Peyer's patch (tissue), 4 donors: ENCODE results near the gene LONP2.

Source experiments
- CTCF ChIP-seq, 6 experiments: fragments of 450-650 bp in 4 of 6; fragments of 200-600 bp in 2 of 6; sonication (generic) in 1 of 6; IDR thresholded peaks; one replicate each; pipeline ENCODE4 v1.5.1; 2017 to 2019; ENCODE audit warnings: antibody characterized with exemption in 6 of 6, mild to moderate bottlenecking in 3 of 6, moderate library complexity in 1 of 6
- POLR2A ChIP-seq, 2 donors: fragments of 450-650 bp; IDR thresholded peaks; one replicate each; pipeline ENCODE4 v1.5.1; 2017; ENCODE audit warnings: antibody characterized with exemption in 2 of 2, mild to moderate bottlenecking in 2 of 2, moderate library complexity in 2 of 2

- TF ChIP-seq CTCF (IDR thresholded peaks at IDR 0.05), result no peak
- no peak for TF ChIP-seq POLR2A (IDR thresholded peaks at IDR 0.05)
Measured at GRCh38 chr16:48220891-48221290, 23.2 kb upstream of the LONP2 start.
